ENCODE results near the gene NUBP2.

The NUBP2 gene

DNA sequence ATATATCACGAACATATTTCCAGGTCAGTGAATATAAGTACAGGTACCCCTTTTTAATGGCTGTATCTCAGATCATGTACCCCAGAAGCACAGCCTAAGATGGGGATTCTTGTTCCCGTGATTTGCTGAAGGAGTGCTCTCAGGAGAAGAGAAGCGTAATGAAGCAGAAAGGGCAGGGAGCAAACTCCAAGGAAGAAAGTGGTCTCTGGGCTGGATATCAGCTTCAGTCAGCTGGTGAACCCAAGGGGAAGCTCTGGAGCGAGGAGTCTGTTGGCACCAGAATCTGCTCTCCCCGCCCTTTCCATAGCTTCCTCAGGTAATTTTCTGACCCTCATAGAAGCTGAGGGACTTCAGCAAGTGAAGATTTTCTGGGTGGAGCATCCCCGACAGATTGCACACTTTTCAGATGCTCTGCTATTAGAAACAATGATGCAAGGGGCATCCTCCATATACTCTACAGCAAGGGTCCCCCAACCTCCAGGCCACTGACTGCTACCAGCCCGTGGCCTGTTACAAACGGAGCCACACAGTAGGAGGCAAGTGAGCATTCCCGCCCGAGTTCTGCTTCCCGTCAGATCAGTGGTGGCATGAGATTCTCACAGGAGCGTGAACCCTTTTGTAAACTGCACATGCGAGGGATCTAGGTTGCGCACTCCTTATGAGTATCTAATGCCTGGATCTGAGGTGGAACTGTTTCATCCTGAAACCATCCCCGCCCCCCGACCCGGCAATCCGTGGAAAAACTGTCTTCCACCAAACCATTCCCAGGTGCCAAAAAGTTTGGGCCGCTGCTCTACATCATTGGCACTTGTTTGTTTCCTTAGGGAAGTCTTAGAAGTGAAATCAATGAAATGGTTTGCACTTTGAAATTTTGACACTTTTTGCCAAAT is 48.7 kb downstream of the NUBP2 start:
- DNase-seq (ENCODE audit: low spot score in 2 of 2): no peak
- H3K36me3 Mint-ChIP-seq: peaks cover 30% of the 10 kb centered on the region

DNA sequence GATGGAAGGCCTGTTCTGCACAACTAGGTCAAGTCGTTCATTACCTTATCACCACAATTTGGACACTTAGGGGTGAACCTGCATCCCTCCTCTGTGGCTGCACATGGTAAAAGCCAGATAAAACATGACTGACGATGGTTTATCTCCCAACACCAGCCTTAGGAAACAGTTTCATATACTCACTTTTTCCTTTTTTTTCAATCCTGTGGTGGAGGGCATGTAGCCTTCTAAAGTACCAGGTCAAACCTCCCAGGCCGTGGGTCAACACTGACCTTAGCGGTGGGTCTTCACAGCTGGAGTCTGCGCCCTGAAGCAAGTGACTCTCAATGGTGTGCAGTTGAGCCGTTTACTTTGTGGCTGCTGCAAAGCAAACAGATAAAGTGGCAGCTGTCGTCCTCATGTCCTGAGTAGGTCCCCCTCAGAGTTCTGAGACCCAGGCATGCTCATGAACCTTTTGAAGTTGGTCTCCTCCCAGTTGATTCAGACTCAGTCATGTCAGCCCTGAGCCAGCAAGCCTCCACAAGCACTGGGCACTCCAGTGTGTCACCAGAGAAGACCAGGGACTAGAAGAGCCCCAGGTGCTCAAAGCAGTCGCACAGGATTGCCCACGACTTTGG is 50.2 kb downstream of the NUBP2 start:
- peaks cover 17% of the 10 kb centered on the region for H3K36me3 Mint-ChIP-seq
- H3K9me3 Mint-ChIP-seq: no peaks in the 10 kb centered on the region
- no peak overlapping the region for H3K4me3 Mint-ChIP-seq
- ATAC-seq: no peak
- DNase-seq (ENCODE audit: low spot score in 2 of 2): no peak
- H3K27ac Mint-ChIP-seq: no peak overlapping the region
- H3K4me1 Mint-ChIP-seq: peaks cover 6% of the 10 kb centered on the region

More for the DNA sequence above, 48.7 kb downstream of the NUBP2 start:
- H3K27ac Mint-ChIP-seq: no peak overlapping the region
- peaks cover 14% of the 10 kb centered on the region for H3K4me1 Mint-ChIP-seq
- no peaks in the 10 kb centered on the region for H3K9me3 Mint-ChIP-seq
- H3K4me3 Mint-ChIP-seq: no peak overlapping the region
- ATAC-seq: no peak

DNA sequence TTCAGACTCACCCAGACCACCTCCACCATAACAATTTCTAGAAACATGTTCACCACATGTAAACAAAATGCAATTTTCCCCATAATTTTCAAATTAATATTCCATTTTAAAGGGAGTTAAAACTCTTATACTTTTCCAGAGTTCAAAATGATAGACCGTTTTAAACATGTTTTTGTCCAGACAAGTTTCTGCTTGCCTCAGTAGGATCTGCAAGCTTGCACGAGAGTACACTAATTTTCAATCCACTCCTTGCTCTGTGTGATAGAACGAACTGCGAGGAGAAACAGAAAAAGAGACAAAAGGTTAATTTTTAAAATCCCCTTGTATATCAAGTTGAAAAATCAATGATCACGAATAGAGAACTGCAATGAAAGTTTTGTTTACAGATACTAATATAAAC is 51.3 kb downstream of the NUBP2 start:
- no peak for ATAC-seq
- no peak overlapping the region for H3K4me3 Mint-ChIP-seq
- DNase-seq (ENCODE audit: low spot score in 2 of 2): no peak
- peaks cover 5% of the 10 kb centered on the region for H3K4me1 Mint-ChIP-seq
- no peaks in the 10 kb centered on the region for H3K9me3 Mint-ChIP-seq
- H3K36me3 Mint-ChIP-seq: peaks cover 18% of the 10 kb centered on the region
- peak overlapping the region; percentile 17 for H3K27ac Mint-ChIP-seq

Data from stimulated activated effector memory CD8-positive, alpha-beta T cell treated with anti-CD3 and anti-CD28 coated beads, Interleukin-12 subunit alpha, Interleukin-12 subunit beta, amount 100 ng/mL, for 72 hours (primary cell).